OCI-LY1 (cell line): Measurements from ENCODE around the gene LIN28B.

Experiments used
- H2AFZ ChIP-seq: fragments of 200-600 bp; sonication (generic), shearing (Covaris generic); 2 replicates; pipeline ENCODE4 v1.6.0; 2014; ENCODE audit warnings: antibody characterized with exemption, mild to moderate bottlenecking, low read length
- H3F3A ChIP-seq: fragments of 200-600 bp; sonication (generic), shearing (Covaris generic); 2 replicates; pipeline ENCODE4 v1.6.0; 2014; ENCODE audit warnings: mild to moderate bottlenecking, antibody characterized with exemption, low read length, moderate library complexity; ENCODE audit not compliant: insufficient read depth
- H3K27ac ChIP-seq: fragments of 200-600 bp; sonication (generic); 2 replicates; pipeline ENCODE4 v1.5.1; 2014; ENCODE audit warnings: low read length, mixed run types, mild to moderate bottlenecking, low read depth; ENCODE audit not compliant: poor library complexity, severe bottlenecking
- H3K27me3 ChIP-seq: fragments of 200-600 bp; sonication (generic); 2 replicates; pipeline ENCODE4 v1.6.0; 2014; ENCODE audit warnings: antibody characterized with exemption, mild to moderate bottlenecking, low read length, moderate library complexity; ENCODE audit not compliant: insufficient read depth
- H3K36me3 ChIP-seq: fragments of 200-600 bp; sonication (generic); 2 replicates; pipeline ENCODE4 v1.6.1; 2014; ENCODE audit warnings: mild to moderate bottlenecking, antibody characterized with exemption, low read length, moderate library complexity, mixed read lengths; ENCODE audit not compliant: insufficient read depth
- H3K4me1 ChIP-seq: fragments of 200-600 bp; sonication (generic); 2 replicates; pipeline ENCODE4 v1.5.1; 2014; ENCODE audit warnings: mild to moderate bottlenecking, low read length, moderate library complexity; ENCODE audit not compliant: insufficient read depth, severe bottlenecking
- H3K4me2 ChIP-seq: fragments of 200-600 bp; sonication (generic), shearing (Covaris generic); 2 replicates; pipeline ENCODE4 v1.6.1; 2014; ENCODE audit warnings: low read length
- H3K4me3 ChIP-seq: fragments of 200-600 bp; sonication (generic); 2 replicates; pipeline ENCODE4 v1.5.1; 2014; ENCODE audit warnings: low read length, low read depth, mild to moderate bottlenecking, mixed read lengths; ENCODE audit not compliant: poor library complexity, severe bottlenecking
- H3K79me2 ChIP-seq: fragments of 200-600 bp; shearing (Covaris generic); 2 replicates; pipeline ENCODE4 v1.6.1; 2016; ENCODE audit warnings: mixed run types, low read length, mixed read lengths; ENCODE audit not compliant: insufficient read depth
- H3K9ac ChIP-seq: fragments of 200-600 bp; sonication (generic), shearing (Covaris generic); 2 replicates; pipeline ENCODE4 v1.6.1; 2014; ENCODE audit warnings: mild to moderate bottlenecking, low read length, mixed read lengths
- H3K9me2 ChIP-seq: fragments of 200-600 bp; sonication (generic), shearing (Covaris generic); 2 replicates; pipeline ENCODE4 v1.6.1; 2014; ENCODE audit warnings: low read depth, mild to moderate bottlenecking, low read length, mixed read lengths
- H3K9me3 ChIP-seq: fragments of 200-600 bp; shearing (Covaris generic); 2 replicates; pipeline ENCODE4 v1.6.1; 2014; ENCODE audit warnings: low read length, mixed read lengths
- H4K20me1 ChIP-seq: fragments of 200-600 bp; sonication (generic), shearing (Covaris generic); 2 replicates; pipeline ENCODE4 v1.6.0; 2016; ENCODE audit warnings: mild to moderate bottlenecking, low read length; ENCODE audit not compliant: insufficient read depth
- EZH2 ChIP-seq: fragments of 200-600 bp; sonication (generic), shearing (Covaris generic); IDR thresholded peaks from 2 replicates; pipeline ENCODE4 v1.8.0; 2017; ENCODE audit warnings: borderline replicate concordance, mixed run types, mild to moderate bottlenecking, antibody characterized with exemption, low read length, moderate library complexity, mixed read lengths
- TF ChIP-seq, protein P1 (sequence below): fragments of 200-600 bp; sonication (generic), shearing (Covaris generic); IDR thresholded peaks from 2 replicates; pipeline ENCODE4 v1.5.1; 2017; ENCODE audit warnings: mild to moderate bottlenecking, antibody characterized with exemption, low read length, moderate library complexity, mixed read lengths

Gene LIN28B

DNA sequence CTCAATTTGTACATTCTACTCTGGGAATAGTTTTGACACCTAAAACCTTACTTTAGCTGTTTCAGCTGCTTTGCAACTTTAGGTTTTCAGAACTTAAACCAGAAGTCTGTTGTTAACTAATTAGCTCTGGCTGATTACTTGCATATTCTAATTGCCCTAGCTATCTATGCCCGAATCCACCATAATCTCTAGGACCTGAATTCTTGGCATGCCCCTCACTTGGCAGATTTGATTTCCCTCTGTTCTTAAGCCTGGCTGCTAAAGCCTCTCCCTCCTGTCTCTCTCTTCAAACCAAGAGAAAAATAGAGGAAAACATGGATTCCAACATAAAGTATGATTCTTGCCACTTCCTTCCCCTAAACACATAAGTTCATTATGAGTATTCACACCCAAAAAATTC lies 35.0 kb upstream of the LIN28B start:
- H3F3A ChIP-seq = no peaks in the 10 kb centered on the region
- H3K27me3 ChIP-seq = no peaks in the 10 kb centered on the region
- no peaks in the 10 kb centered on the region for H4K20me1 ChIP-seq
- no peak overlapping the region for H3K4me2 ChIP-seq
- H3K9me3 ChIP-seq = no peaks in the 10 kb centered on the region
- H2AFZ ChIP-seq = no peak overlapping the region
- no peaks in the 10 kb centered on the region for H3K9me2 ChIP-seq
- no peak overlapping the region for H3K4me3 ChIP-seq
- TF ChIP-seq EZH2 = no peak
- TF ChIP-seq, protein P1, sequence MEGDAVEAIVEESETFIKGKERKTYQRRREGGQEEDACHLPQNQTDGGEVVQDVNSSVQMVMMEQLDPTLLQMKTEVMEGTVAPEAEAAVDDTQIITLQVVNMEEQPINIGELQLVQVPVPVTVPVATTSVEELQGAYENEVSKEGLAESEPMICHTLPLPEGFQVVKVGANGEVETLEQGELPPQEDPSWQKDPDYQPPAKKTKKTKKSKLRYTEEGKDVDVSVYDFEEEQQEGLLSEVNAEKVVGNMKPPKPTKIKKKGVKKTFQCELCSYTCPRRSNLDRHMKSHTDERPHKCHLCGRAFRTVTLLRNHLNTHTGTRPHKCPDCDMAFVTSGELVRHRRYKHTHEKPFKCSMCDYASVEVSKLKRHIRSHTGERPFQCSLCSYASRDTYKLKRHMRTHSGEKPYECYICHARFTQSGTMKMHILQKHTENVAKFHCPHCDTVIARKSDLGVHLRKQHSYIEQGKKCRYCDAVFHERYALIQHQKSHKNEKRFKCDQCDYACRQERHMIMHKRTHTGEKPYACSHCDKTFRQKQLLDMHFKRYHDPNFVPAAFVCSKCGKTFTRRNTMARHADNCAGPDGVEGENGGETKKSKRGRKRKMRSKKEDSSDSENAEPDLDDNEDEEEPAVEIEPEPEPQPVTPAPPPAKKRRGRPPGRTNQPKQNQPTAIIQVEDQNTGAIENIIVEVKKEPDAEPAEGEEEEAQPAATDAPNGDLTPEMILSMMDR = no peak
- no peak overlapping the region for H3K27ac ChIP-seq
- H3K9ac ChIP-seq = no peak overlapping the region
- H3K4me1 ChIP-seq = no peaks in the 10 kb centered on the region
- no peaks in the 10 kb centered on the region for H3K79me2 ChIP-seq
- H3K36me3 ChIP-seq = no peaks in the 10 kb centered on the region

DNA sequence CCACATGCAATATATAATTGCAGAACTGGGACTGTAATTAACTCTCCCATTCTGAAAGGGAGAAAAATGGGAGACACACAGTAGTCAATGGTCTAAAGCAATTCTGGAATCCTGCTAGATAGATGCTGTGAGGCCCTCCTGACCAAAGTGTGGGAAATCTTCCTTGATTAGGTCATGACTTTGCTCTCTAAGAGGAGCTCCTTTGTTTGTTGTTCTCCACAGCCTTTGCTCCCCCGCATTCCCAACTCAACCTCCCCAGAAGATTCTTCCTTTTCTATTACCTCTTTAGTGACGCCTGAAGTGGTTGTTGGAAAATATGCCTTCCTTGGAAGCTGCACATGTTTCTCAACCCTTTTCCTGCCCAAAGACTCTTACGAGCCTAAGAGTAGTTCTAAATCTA lies 28.8 kb upstream of the LIN28B start:
- Histone ChIP-seq H3K4me2 (no peak overlapping the region), H3K9me2 (no peaks in the 10 kb centered on the region), H3K27ac (no peak overlapping the region), H4K20me1 (no peaks in the 10 kb centered on the region), H2AFZ (no peak overlapping the region), H3K4me3 (no peak overlapping the region), H3K27me3 (no peaks in the 10 kb centered on the region), H3K79me2 (no peaks in the 10 kb centered on the region), H3K9me3 (no peaks in the 10 kb centered on the region), H3K4me1 (no peaks in the 10 kb centered on the region), H3K9ac (no peak overlapping the region), H3K36me3 (no peaks in the 10 kb centered on the region), H3F3A (no peaks in the 10 kb centered on the region)
- TF ChIP-seq EZH2 = no peak
- TF ChIP-seq, protein P1 = no peak

DNA sequence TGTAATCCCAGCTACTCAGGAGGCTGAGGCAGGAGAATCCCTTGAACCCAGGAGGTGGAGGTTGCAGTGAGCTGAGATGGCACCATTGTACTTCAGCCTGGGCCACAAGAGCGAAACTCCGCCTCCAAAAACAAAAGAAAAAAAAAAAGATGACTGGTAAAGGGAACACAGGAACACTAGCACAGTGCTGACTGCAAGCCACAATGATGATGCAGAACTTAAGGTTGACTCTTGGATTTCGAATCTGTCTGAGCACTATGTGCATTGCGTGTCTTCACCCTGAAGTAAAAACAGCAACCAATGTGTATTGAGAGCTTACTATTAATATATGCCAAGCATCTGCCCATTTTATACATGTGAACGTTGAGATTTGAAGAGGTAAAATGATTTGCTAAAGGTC lies 27.6 kb upstream of the LIN28B start:
- H4K20me1 ChIP-seq = no peaks in the 10 kb centered on the region

More for the DNA sequence above, 27.6 kb upstream of the LIN28B start:
- H3K79me2 ChIP-seq = no peaks in the 10 kb centered on the region
- no peaks in the 10 kb centered on the region for H3K27me3 ChIP-seq
- H2AFZ ChIP-seq = no peak overlapping the region
- no peak overlapping the region for H3K4me2 ChIP-seq
- no peaks in the 10 kb centered on the region for H3K9me3 ChIP-seq
- TF ChIP-seq EZH2 = no peak
- TF ChIP-seq, protein P1 = no peak
- no peak overlapping the region for H3K9ac ChIP-seq
- no peaks in the 10 kb centered on the region for H3K36me3 ChIP-seq
- no peaks in the 10 kb centered on the region for H3K4me1 ChIP-seq
- H3K9me2 ChIP-seq = no peaks in the 10 kb centered on the region
- no peak overlapping the region for H3K4me3 ChIP-seq
- no peaks in the 10 kb centered on the region for H3F3A ChIP-seq
- H3K27ac ChIP-seq = no peak overlapping the region
